Kidney tubule cell (primary cell): ENCODE data around the gene VPS9D1.

Source experiments
- DNase-seq: peaks from one replicate; pipeline ENCODE4 v3.0.0-alpha.2; 2018; ENCODE audit warnings: low spot score

Gene VPS9D1

DNA sequence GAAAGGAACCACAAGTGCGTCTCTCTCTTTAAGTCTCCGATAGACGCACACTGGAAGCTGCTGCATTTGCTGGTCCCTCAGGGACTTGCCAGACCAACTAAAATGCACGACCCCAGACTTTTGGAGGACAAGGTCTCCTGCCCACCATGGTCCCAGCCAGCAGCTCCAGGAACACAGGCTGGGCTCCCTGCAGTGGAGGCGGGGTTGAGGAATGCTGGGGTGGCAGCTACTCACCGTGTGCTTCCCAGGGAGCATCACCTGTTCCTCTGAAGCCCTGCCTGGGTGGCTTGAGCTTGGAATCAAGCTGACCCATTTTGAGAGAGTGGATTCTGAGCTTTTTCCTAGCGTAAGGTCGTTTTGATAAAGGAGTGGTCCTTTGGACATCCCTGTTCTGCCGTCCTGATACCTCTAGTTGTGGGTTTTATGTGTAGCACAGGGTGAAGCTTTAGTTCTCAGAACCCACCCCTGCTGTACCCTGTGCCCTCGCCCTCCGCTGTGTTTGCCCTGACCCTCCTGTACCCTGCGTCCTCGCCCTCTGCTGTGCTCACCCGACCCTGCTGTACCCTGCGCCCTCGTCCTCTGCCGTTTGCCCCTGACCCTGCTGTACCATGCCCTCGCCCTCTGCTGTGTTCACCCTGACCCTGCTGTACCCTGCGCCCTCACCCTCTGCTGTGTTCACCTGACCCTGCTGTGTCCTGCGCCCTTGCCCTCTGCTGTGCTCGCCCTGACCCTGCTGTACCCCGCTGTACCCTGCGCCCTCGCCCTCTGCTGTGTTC is 11.6 kb upstream of the VPS9D1 start:
- no peak for DNase-seq

DNA sequence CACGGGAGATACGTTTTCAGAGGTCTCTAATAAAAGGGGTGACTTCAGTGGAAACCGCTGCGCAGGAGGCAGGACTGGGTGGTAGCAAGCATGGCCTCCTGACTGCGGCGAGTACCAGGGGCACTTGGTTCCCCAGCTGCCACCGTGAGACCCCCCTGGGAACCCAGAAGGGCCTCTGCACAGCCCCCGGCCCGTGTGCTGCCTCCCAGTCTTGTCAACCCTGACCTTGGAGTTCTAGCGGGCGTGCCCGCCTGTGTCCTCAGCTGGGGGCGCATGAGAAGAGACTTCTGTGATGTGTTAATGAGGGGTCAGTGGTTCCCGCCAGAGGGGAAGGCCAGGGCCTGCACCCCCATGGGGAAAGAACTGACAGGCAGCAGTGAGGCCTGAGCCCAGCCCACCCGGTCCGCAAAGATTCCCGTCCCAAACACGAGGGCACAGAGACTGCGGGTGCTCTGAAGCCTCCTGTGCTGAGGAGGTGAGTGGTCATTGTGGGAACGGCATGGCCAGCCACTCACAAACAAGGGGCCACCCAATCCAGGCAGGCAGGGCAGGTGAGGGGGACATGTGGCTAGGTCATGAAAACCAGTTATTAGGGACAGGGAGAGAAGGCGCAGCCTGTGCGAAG is 10.0 kb upstream of the VPS9D1 start:
- DNase-seq = no peak

GRCh38 chr16:89729863-89730593 is 9.3 kb upstream of the VPS9D1 start:
- no peak for DNase-seq

DNA sequence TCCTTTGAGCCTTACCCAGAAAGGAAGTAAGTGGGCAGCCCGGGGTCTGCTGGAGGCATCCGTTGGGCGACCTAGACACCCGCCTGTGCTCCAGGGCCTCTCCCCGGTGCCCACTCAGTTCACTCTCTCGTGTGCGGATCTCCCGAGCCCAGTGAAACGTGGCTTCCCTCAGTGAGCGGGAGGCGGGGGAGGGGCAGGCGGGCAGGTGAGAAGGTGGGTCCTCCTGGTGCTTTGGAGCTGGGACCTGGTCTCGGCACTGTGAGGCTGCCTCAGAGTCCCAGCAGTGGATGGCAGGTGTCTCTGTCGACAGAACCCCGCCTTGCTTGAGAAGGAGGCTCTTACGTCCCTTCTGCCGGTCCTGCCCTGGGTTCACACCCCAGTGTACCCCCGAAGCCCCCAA is 8.6 kb upstream of the VPS9D1 start:
- no peak for DNase-seq

GRCh38 chr16:89727406-89728120 is 6.9 kb upstream of the VPS9D1 start:
- no peak for DNase-seq

GRCh38 chr16:89723279-89724250 is 2.9 kb upstream of the VPS9D1 start:
- no peak for DNase-seq

- peak; percentile 76 for DNase-seq
Measured at GRCh38 chr16:89722392-89723278, 1.9 kb upstream of the VPS9D1 start.

DNA sequence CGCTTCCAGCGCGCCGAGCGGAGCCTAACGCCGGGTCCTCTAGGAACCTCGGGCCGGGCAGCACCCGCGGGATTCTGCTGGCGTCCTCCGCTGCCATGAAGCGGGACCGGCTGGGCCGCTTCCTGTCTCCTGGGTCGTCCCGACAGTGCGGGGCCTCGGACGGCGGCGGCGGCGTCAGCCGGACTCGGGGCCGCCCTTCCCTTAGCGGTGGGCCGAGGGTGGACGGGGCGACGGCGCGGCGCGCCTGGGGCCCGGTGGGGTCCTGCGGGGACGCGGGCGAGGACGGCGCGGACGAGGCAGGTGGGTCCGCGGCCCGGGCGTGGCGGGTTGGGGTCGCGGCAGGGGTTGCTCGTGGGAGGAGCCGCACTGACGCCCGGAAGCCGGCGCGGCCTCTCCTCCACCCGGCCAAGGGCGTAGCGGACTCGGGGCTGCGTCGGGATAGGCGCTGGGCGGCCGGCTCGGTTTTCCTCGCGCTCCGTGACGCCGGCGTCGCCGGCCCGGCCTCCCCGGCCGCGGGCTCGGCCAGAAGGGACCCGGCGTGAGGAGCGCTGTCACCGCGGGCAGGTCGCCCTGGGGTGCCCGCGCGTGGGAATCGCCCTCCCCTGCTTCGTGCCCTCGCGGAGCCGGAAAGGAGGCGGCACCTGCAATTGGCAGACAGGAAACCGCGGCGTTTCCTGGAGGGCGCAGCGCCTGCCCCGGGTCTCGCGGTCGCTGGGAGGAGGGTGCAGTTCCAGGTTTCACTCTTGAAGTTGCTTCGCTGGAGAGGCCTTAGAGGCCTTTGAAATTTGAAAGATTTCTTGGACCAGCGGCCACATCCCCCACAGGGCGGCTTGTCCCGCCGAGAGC is 1.1 kb upstream of the VPS9D1 start:
- DNase-seq = peak; percentile 75

- DNase-seq = peak; percentile 42
Measured at GRCh38 chr16:89720551-89720812, 216 bp downstream of the VPS9D1 start.

GRCh38 chr16:89717688-89718505 is 2.8 kb downstream of the VPS9D1 start:
- no peak for DNase-seq

DNA sequence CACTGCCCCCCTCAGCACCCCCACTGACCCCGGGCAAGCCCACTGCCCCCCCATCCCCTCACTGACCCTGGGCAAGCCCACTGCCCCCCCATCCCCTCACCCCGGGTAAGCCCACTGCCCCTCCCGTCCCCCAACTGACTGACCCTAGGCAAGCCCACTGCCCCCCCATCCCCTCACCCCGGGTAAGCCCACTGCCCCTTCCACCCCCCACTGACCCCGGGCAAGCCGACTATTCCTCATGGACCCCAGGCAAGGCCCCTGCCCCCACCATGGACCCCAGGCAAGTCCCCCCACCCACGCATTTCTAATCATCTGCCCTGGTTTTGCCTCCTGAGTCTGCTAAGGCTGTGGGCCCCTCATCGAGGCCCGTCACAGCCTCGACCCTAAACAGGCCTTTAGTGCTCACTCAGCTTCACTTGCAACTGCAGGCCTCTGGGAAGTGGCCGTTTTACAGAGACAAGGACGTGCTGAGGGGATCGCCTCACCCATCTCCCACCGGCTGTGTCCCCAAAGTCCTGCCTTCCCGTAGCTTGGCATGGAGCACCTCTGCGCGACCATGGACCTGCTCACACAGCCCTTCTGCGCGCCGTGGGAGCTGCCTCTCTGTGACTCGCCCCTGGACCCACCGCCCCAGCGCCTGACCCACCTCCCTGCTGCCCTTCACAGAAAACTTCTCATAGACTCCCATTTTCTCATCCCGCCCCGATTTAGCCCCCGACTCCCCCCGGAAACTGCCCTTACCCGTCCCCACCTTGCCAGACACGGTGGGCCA is 3.6 kb downstream of the VPS9D1 start:
- DNase-seq = no peak

- DNase-seq = no peak
Measured at GRCh38 chr16:89716493-89716892, 4.2 kb downstream of the VPS9D1 start.

GRCh38 chr16:89712274-89712781 is 8.4 kb downstream of the VPS9D1 start:
- no peak for DNase-seq

- peak; percentile 68 for DNase-seq
Measured at GRCh38 chr16:89711601-89712273, 9.0 kb downstream of the VPS9D1 start.

GRCh38 chr16:89710709-89711564 is 9.8 kb downstream of the VPS9D1 start:
- no peak for DNase-seq
